Trophoblast cell (in vitro differentiated cells and primary cell): ENCODE measurements around the gene CDC42BPB.

Experiments
- DNase-seq, 2 donors: peaks; one replicate each; pipeline ENCODE4 v3.0.0-alpha.2; 2016
- H2AFZ ChIP-seq: 2 replicates; pipeline ENCODE4 v1.6.1; 2013; ENCODE audit warnings: low read length, moderate library complexity, mild to moderate bottlenecking; ENCODE audit not compliant: insufficient read depth, poor library complexity
- H2AK5ac ChIP-seq: 2 replicates; pipeline ENCODE4 v1.6.1; 2013; ENCODE audit warnings: mild to moderate bottlenecking, low read length
- H2BK120ac ChIP-seq: 2 replicates; pipeline ENCODE4 v1.6.1; 2013; ENCODE audit warnings: low read length, mild to moderate bottlenecking, moderate library complexity; ENCODE audit not compliant: insufficient read depth, poor library complexity
- H2BK12ac ChIP-seq: 2 replicates; pipeline ENCODE4 v1.6.1; 2013; ENCODE audit warnings: mild to moderate bottlenecking, low read length, moderate library complexity
- H2BK5ac ChIP-seq: 2 replicates; pipeline ENCODE4 v1.6.1; 2013; ENCODE audit warnings: low read length, low read depth, moderate library complexity, mild to moderate bottlenecking; ENCODE audit not compliant: poor library complexity
- H3K14ac ChIP-seq: 2 replicates; pipeline ENCODE4 v1.6.1; 2013; ENCODE audit warnings: mild to moderate bottlenecking, low read length
- H3K18ac ChIP-seq: 2 replicates; pipeline ENCODE4 v1.6.1; 2013; ENCODE audit warnings: mild to moderate bottlenecking, low read length
- H3K23ac ChIP-seq: 2 replicates; pipeline ENCODE4 v1.6.1; 2013; ENCODE audit warnings: low read length
- H3K27ac ChIP-seq: 2 replicates; pipeline ENCODE4 v1.5.1; 2013; ENCODE audit warnings: low read depth, mild to moderate bottlenecking, inconsistent platforms, low read length, moderate library complexity
- H3K27me3 ChIP-seq: 2 replicates; pipeline ENCODE4 v1.6.1; 2013; ENCODE audit warnings: inconsistent platforms, mild to moderate bottlenecking, low read length, moderate library complexity; ENCODE audit not compliant: insufficient read depth
- H3K36me3 ChIP-seq, 2 experiments: 1 replicate in 1 of 2; 2 replicates in 1 of 2; pipeline ENCODE4 v1.6.1; 2013; ENCODE audit warnings: low read length in 2 of 2, mild to moderate bottlenecking in 2 of 2, moderate library complexity in 1 of 2; ENCODE audit not compliant: insufficient read depth in 2 of 2, control insufficient read depth in 1 of 2
- H3K4ac ChIP-seq: 2 replicates; pipeline ENCODE4 v1.6.1; 2013; ENCODE audit warnings: low read depth, mild to moderate bottlenecking, low read length, moderate library complexity
- H3K4me1 ChIP-seq, 2 experiments: 1 replicate in 1 of 2; 2 replicates in 1 of 2; pipeline ENCODE4 v1.6.1; 2013; ENCODE audit warnings: low read length in 2 of 2, mild to moderate bottlenecking in 2 of 2, moderate library complexity in 1 of 2; ENCODE audit not compliant: insufficient read depth in 2 of 2, control insufficient read depth in 1 of 2
- H3K4me2 ChIP-seq: 2 replicates; pipeline ENCODE4 v1.6.1; 2013; ENCODE audit warnings: inconsistent platforms, mild to moderate bottlenecking, low read length, moderate library complexity
- H3K4me3 ChIP-seq: 2 replicates; pipeline ENCODE4 v1.5.1; 2013; ENCODE audit warnings: mild to moderate bottlenecking, low read depth, low read length, inconsistent platforms
- H3K79me1 ChIP-seq: one replicate; pipeline ENCODE4 v1.6.1; 2013; ENCODE audit warnings: low read length
- H3K79me2 ChIP-seq: 2 replicates; pipeline ENCODE4 v1.6.1; 2013; ENCODE audit warnings: low read length, mild to moderate bottlenecking; ENCODE audit not compliant: control insufficient read depth, insufficient read depth, poor library complexity
- H3K9ac ChIP-seq: 2 replicates; pipeline ENCODE4 v1.6.1; 2013; ENCODE audit warnings: mild to moderate bottlenecking, low read length
- H3K9me3 ChIP-seq: 2 replicates; pipeline ENCODE4 v1.6.1; 2013; ENCODE audit warnings: low read depth, mild to moderate bottlenecking, control low read depth, inconsistent platforms, low read length; ENCODE audit not compliant: insufficient read depth
- H4K12ac ChIP-seq: 2 replicates; pipeline ENCODE4 v1.6.1; 2013; ENCODE audit warnings: low read depth, mild to moderate bottlenecking, low read length, moderate library complexity
- H4K8ac ChIP-seq: 2 replicates; pipeline ENCODE4 v1.6.1; 2013; ENCODE audit warnings: low read depth, mild to moderate bottlenecking, low read length, moderate library complexity
- H4K91ac ChIP-seq: one replicate; pipeline ENCODE4 v1.6.1; 2013; ENCODE audit warnings: low read depth, mild to moderate bottlenecking, low read length, moderate library complexity
- WGBS: extraction: QIAGEN DNeasy Blood & Tissue Kit; methylation state at CpG from one replicate; pipeline ENCODE4 v1.1.7; 2013; ENCODE audit warnings: missing lambda C conversion rate; ENCODE audit not compliant: insufficient read length, insufficient coverage; ENCODE audit errors: extremely low coverage; 5-methylcytosine and 5-hydroxymethylcytosine counted together

The CDC42BPB gene

DNA sequence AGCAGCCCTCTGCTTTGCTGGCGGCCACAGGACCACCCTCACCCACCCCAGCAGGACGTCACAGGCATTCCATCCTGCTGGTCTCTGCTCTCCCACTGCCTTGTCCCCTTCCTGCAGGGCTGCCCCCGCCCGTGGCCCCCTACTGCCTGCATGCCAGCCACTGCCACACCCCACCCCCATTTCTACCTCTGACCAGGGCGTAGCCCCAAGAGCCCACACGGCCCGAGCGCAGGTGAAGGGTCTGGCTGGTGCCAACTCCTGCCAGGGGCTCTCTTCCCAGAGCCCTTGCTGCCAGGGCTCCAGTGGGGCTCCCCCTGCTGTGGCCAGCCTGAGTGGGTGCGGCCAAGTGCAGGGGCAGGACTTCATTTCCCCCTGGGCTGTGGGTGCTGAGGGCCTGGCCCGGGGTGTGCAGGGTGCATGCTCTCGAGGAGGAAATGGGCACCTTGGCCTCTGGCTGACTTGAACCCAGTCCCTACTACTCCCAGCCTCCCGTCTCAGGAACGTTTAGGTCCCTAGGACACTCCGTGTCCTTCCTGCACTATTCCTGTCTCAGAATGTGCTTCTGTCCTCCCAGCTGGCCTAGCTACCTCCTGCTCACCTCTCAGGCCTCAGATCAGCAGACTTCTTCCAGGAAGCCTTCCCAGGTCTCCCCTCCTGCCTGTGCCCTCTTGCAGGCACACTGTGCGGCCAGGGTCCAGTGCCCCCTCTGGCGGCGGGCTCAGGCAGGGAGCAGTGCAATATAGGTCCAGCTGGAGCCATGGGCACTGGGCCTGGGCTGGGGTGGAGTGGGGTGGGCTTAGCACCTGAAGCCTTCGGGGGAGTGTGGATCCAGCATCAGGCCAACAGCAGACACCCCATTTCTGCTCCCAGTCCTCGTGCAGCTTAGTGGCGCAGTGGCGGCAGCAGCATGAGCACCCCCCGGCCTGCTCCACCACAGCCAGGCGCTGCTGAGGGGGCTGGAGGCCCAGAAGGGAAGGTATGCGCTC lies 28.1 kb upstream of the CDC42BPB start:
- Histone ChIP-seq H2AFZ (no peak overlapping the region), H3K4me2 (no peak overlapping the region), H3K4ac (no peak overlapping the region), H2BK5ac (no peak overlapping the region), H3K14ac (no peak overlapping the region), H3K36me3 (no peaks in the 10 kb centered on the region), H3K23ac (no peak overlapping the region), H4K91ac (no peak overlapping the region), H3K18ac (no peak overlapping the region), H3K9ac (no peak overlapping the region), H3K4me1 (no peaks in the 10 kb centered on the region), H3K79me2 (no peaks in the 10 kb centered on the region), H2BK120ac (no peak overlapping the region), H4K8ac (no peak overlapping the region), H3K79me1 (no peaks in the 10 kb centered on the region), H3K27ac (no peak overlapping the region), H3K9me3 (peaks cover 8% of the 10 kb centered on the region), H2AK5ac (no peak overlapping the region), H4K12ac (no peak overlapping the region), H3K27me3 (peaks cover 12% of the 10 kb centered on the region), H3K4me3 (no peak overlapping the region), H2BK12ac (no peak overlapping the region)
- peak in 1 of 2 donors; percentile 43 for DNase-seq
- WGBS = no CpG with 5 or more reads among the region's 24 CpGs

DNA sequence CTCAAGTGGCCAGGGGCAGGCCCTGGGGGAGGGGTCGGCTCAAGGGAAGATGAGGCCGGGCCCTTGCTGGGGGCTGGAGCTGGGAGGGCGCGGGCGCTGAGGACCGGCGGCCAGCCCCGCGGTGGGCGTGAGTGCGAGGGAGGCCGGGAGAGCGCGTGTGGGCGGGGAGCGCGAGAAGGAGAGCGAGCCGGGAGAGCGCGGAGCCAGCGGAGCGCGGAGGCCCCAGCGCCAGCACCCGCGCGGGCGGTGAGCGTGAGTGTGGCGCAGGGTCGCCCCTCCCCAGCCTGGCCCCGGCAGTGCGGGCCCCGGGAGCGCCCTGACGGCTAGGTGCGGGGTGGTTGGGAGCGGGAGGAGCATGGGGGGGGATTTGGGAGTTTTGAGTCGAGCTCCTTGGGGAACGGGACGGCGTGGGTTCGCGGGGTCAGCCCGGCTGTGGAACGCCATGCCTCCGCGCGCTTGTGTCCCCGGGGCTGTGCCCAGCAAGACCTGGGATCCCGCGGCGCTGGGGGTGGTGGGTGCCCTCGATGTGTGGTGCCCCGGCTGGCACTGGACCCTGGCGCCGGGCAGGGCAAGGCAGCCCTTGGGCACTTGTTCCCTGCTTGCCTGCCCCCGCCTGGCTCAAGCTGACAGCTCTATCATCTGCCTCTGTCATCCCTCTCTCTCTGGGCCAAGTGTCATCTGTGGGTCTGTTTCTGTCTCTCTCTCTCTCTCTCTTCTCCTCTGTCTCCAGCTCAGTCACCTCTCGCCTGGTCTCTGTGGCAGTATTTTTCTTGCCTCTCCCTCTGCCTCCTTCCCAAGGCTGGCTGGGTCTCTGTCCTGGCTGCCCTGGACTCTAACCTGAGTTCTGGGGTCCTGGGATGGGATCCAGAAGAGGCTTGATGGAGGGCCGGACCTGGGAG lies 26.9 kb upstream of the CDC42BPB start, which contains the start of gene LBHD2:
TSS of gene LBHD2 (plus strand) at position 190 of the 899 bp plus-strand sequence. CDS start 1,803 bp downstream, outside the sequence.
- H3K4me3 ChIP-seq = no peak within 1 kb of the TSS
- H3K4me2 ChIP-seq = no peak within 1 kb of the TSS
- no peak within 1 kb of the TSS for H3K27ac ChIP-seq
- peaks cover 8% of the 10 kb centered on the region for H3K9me3 ChIP-seq
- H3K18ac ChIP-seq = no peak within 1 kb of the TSS
- H3K9ac ChIP-seq = no peak within 1 kb of the TSS
- no peak within 1 kb of the TSS for H2AFZ ChIP-seq
- H3K23ac ChIP-seq = no peak within 1 kb of the TSS
- H3K4ac ChIP-seq = no peak within 1 kb of the TSS
- no peak for DNase-seq
- H4K8ac ChIP-seq = no peak within 1 kb of the TSS
- H2BK120ac ChIP-seq = no peak within 1 kb of the TSS
- no peaks in the 10 kb centered on the region for H3K4me1 ChIP-seq
- no peak within 1 kb of the TSS for H4K12ac ChIP-seq
- H3K27me3 ChIP-seq = peaks cover 12% of the 10 kb centered on the region
- H4K91ac ChIP-seq = no peak within 1 kb of the TSS
- no peaks in the 10 kb centered on the region for H3K79me1 ChIP-seq
- no CpG with 5 or more reads among the region's 61 CpGs for WGBS
- H2BK5ac ChIP-seq = no peak within 1 kb of the TSS
- no peaks in the 10 kb centered on the region for H3K36me3 ChIP-seq
- H3K79me2 ChIP-seq = no peaks in the 10 kb centered on the region
- H2AK5ac ChIP-seq = no peak within 1 kb of the TSS
- no peak within 1 kb of the TSS for H3K14ac ChIP-seq
- H2BK12ac ChIP-seq = no peak within 1 kb of the TSS

DNA sequence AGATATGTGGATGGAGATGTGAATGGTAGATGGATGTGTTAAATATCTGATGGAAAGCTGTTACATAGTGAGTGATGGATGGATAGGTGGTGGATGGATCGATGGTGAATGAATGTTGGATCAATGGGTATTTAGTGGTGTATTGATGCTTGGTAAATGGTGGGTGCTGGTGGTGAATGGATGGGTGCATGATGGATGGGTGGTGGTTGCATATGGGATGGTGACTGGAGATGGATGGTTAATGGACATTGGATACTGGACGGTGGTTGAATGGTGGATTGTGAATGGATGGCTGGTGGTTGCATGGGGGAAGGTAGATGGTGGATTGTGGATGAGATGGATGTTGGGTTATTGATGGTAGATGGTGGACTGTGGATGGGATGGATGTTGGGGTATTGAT lies 24.6 kb upstream of the CDC42BPB start:
- peaks cover 12% of the 10 kb centered on the region for H3K27me3 ChIP-seq
- WGBS = 100% methylated on average over 1 of the region's 2 CpGs
- no peaks in the 10 kb centered on the region for H3K36me3 ChIP-seq

DNA sequence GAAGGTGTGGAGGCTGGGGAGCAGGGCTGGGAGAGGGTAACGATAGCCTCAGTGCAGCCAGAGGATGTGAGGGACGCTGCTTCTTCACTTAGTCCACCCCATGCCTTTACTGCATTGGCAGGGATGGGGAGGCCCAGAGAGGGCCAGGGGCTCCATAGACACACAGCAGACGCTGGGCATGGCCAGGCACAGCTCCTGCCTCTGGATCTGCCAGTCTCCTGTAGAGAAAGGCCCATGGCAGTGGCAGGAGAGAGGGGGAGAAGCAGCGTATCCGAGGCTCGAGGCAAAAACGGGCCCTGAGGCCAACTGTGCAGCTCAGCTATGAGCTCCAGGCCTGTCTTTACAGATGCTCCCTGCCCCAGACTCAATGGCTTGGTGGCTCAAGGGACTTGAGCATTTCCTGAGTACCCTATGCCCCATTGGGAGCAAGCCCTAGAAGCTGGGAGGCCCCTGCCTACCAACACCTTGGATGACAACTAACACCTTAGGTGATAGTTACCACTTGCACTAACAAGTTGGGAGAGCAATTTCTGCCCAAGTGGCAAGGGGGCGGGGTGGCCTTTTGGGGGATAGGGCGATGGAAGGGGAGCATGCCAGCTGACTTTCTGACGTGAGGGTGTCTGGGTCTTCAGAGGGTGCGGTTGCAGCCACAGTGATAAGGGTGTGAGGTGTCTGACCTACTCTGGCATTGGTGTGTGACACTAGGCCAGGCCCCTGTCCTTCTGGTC lies 21.7 kb upstream of the CDC42BPB start:
- H2AK5ac ChIP-seq = no peak overlapping the region
- no peaks in the 10 kb centered on the region for H3K79me2 ChIP-seq
- peaks cover 4% of the 10 kb centered on the region for H3K9me3 ChIP-seq
- peaks cover 4 to 5% of the 10 kb centered on the region in 2 experiments for H3K4me1 ChIP-seq
- H4K91ac ChIP-seq = no peak overlapping the region
- no peak overlapping the region for H3K4ac ChIP-seq
- no peak overlapping the region for H2BK120ac ChIP-seq
- no peak overlapping the region for H3K4me3 ChIP-seq
- H4K8ac ChIP-seq = no peak overlapping the region
- no peak overlapping the region for H3K18ac ChIP-seq
- no peak overlapping the region for H4K12ac ChIP-seq
- no peaks in the 10 kb centered on the region for H3K36me3 ChIP-seq
- no peak overlapping the region for H3K4me2 ChIP-seq
- no peak for DNase-seq
- no peaks in the 10 kb centered on the region for H3K79me1 ChIP-seq
- no peak overlapping the region for H2AFZ ChIP-seq
- no peak overlapping the region for H2BK12ac ChIP-seq
- no peak overlapping the region for H3K27ac ChIP-seq
- H3K9ac ChIP-seq = no peak overlapping the region
- no peak overlapping the region for H3K14ac ChIP-seq
- H3K27me3 ChIP-seq = peaks cover 3% of the 10 kb centered on the region
- H2BK5ac ChIP-seq = no peak overlapping the region
- no peak overlapping the region for H3K23ac ChIP-seq
- WGBS = no CpG with 5 or more reads among the region's 11 CpGs

More for the DNA sequence above, 24.6 kb upstream of the CDC42BPB start:
- Histone ChIP-seq H3K4me3 (no peak overlapping the region), H3K14ac (no peak overlapping the region), H3K79me1 (no peaks in the 10 kb centered on the region), H3K18ac (no peak overlapping the region), H3K9me3 (peaks cover 8% of the 10 kb centered on the region), H3K4ac (no peak overlapping the region), H3K23ac (no peak overlapping the region), H3K79me2 (no peaks in the 10 kb centered on the region), H2BK120ac (no peak overlapping the region), H4K12ac (no peak overlapping the region), H3K27ac (no peak overlapping the region), H4K91ac (no peak overlapping the region), H4K8ac (no peak overlapping the region), H3K4me2 (no peak overlapping the region), H2AK5ac (no peak overlapping the region), H2BK5ac (no peak overlapping the region), H3K4me1 (no peaks in the 10 kb centered on the region), H2AFZ (no peak overlapping the region), H3K9ac (no peak overlapping the region), H2BK12ac (no peak overlapping the region)
- no peak for DNase-seq
